IPS-NIHi7 (cell line): ENCODE data around the gene RCC1.
"Not testable (repeated sequence)": the region's sequence is repeated elsewhere in the genome, so short reads cannot be mapped to it uniquely, and the experiment has no call there.

ENCODE experiments used
- DNase-seq: peaks from one replicate; pipeline ENCODE4 v3.0.0; 2012; ENCODE audit warnings: mixed read lengths; ENCODE audit errors: extremely low spot score

Gene RCC1, protein sequence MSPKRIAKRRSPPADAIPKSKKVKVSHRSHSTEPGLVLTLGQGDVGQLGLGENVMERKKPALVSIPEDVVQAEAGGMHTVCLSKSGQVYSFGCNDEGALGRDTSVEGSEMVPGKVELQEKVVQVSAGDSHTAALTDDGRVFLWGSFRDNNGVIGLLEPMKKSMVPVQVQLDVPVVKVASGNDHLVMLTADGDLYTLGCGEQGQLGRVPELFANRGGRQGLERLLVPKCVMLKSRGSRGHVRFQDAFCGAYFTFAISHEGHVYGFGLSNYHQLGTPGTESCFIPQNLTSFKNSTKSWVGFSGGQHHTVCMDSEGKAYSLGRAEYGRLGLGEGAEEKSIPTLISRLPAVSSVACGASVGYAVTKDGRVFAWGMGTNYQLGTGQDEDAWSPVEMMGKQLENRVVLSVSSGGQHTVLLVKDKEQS

DNA sequence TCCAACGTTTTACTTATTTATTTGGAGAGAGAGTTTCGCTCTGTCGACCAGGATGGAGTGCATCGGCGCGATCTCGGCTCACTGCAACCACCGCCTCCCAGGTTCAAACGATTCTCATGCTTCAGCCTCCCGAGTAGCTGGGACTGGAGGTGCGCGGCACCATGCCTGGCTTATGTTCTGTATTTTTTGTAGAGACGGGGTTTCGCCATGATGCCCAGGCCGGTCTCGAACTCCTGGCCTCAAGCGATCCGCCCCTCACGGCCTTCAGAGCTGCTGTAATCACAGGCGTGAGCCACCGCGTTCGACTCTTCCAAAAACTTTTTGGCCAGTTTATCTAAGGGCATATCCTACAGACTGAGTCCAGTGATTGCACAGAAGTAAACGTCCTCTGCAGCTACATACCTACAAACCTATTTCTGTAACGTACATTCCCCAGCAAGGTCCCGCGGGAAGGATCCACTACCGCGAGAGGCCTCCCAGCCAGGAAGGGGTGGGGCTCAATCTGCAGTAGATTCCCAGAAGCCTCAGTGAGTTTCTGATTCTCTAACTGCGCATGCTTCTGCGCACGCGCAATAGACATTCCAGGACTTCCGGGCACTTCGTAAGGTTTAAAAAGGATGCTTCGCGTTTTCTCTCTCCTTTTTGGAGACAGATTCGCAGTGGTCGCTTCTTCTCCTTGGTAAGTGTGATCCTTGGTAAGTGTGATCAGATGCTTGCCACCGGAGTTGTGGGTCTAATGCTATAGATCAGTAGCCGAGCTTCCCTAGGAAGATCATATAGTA is at the start of gene RCC1:
Gene RCC1 (plus strand): TSS at position 638 of the 782 bp plus-strand sequence. CDS start 23,824 bp downstream, outside the sequence.
- peak; percentile 98 for DNase-seq

DNA sequence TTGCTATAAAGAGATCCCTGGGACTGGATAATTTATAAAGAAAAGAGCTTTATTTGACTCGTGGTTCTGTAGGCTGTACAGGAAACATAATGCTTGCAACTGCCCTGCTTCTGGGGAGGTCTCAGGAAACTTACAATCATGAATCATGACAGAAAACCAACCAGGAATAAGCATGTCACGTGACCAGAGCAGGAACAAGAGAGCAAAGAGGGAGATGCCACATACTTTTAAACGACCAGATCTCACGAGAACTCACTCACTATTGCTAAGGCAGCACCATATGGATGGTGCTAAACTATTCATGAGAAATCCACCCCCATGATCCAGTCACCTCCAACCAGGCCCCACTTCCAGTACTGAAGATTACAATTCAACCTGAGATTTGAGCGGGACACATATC is 49.8 kb upstream of the RCC1 start:
- DNase-seq, result no peak

DNA sequence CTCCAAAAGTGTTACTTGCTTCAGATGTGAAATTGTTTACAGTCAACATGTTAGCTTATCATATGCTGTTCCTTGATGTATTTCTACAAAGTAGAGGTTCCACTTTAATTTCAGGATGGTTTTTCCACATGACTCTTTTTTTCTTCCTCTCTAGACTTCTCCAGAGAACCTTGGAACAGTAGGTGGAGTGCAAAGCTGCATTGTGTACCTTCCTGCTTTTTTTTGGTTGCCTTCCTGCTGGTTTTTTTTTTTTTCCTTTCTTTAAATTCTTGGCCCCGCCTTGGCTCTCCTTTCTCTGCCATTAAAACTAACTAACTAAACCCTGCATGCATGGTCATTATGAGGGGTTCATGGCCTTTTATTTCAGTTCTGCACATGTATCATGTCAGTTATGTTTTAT is 48.2 kb upstream of the RCC1 start:
- DNase-seq, result no peak

DNA sequence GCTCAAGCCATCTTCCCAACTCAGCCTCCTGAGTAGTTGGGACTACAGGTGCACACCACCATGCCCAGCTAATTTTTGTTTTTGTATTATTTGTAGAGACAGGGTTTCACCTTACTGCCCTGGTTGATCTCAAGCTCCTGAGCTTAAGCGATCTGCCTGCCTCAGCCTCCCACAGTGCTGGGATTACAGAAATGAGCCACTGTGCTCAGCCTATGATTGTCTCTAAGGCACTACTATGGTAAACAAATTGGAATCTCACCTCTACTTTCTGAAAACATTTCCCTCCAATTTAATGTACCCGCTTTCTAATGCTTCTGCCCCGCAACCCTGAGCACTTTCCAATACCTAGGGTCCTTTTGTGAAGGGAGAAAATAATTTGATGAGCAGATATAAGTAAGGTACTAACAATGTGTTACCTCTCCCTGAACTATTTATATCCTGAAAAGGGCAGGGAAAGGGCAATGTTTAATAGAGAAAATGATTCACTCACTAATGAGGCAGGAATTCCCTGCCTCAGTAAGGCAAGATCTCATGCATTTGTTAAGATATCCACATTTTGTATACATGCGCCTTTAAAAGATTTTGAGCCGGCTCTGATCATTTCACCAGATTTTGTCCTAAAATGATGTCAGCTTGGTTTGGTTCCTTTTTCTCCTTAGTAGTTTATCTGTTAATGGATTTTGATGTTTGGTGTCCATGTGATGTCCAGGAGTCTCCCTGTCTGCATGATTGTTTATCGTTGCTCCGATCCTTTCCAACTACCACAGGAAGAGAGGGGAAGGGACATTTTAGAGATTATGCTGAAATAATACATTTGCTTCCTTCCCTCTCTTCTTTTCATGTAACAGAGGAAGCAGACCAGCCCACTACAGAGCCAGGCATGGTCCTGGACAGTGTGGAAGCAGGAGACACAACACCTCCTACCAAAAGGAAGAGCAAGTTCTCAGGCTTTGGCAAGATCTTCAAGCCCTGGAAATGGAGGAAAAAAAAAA is 47.3 kb upstream of the RCC1 start:
- no peak for DNase-seq

DNA sequence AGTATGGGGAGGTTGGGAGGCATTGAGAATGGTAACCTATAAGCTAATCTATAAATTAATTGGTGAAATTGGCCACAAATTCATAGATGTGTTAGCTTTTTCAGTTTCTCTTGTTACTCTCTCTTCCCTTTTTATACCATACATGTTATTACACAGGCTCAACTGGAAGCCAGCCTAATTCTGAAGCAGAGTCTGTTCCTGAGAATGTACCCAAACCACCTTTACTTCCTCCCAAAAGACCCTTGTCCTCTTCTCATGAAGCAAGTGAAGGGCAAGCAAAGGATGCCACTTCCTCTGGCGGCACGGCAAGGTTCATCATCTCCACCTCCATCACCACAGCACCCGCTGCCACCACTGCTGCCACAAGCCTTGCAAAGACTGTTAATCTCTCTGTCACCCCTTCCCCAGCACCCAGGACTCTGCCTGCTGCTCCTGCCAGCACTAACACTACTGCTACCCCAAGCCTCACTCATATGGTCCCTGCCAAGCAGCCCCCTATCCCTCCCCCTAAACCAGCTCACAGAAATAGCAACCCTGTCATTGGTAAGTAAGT is 39.5 kb upstream of the RCC1 start:
- DNase-seq, result no peak

DNA sequence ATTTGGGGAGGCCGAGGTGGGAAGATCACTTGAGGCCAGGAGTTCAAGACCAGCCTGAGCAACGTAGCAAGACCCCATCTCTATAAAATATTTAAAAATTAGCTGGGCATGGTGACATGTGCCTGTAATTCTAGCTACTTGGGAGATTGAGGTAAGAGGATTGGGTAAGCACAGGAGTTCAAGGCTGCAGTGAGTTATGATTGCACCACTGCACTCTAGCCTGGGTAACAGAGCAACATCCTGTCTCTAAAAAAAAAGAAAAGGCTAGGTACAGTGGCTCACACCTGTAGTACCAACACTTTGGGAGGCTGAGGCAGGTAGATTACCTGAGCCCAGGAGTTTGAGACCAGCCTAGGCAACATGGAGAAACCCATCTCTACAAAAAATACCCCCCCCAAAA is 35.7 kb upstream of the RCC1 start:
- no peak for DNase-seq

DNA sequence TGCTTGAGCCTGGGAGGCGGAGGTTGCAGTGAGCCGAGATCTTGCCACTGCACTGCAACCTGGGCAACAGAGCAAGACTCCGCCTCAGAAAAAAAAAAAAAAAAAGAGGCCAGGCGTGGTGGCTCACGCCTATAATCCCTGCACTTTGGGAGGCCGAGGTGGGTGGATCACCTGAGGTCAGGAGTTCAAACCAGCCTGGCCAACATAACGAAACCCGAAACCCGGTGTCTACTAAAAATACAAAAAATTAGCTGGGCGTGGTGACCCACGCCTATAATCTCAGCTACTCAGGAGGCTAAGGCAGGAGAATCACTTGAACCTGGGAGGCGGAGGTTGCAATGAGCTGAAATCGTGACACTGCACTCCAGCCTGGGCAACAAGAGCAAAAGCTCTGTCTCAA is 26.3 kb upstream of the RCC1 start:
- DNase-seq, result not testable (repeated sequence)

DNA sequence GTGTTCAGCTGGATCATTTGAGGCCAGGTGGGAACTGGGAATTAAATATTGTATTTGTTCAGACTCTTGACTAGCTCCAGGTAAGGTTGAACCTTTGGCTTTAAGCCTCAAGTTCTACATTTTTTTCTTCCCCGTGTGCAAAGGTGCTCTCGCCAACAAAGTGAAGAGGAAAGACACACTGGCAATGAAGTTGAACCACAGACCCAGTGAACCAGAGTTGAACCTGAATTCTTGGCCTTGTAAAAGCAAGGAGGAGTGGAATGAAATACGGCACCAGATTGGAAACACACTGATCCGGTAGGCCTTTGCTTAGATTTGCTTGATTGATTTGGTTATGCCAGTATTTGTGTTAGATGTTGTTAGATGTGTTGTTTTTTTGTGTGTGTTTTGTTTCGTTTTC is 25.5 kb upstream of the RCC1 start:
- no peak for DNase-seq

DNA sequence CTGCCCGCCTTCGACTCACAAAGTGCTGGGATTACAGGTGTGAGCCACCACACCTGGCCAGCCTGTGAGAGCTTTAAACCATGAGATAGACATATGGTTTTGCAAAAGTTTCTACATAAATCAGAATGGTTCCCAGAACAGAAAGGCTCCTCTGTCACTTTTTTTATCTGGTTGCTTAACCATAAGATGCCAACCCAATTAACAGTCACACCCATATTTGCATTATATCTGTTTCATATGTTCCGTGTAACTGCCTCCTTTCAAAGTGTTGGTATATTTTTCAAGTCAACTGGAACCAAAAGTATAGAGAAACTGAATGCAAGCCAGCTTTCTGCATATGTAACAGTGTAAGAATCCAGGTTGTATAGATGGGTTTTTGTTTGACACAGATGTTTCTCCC is 23.7 kb upstream of the RCC1 start:
- DNase-seq, result no peak

DNA sequence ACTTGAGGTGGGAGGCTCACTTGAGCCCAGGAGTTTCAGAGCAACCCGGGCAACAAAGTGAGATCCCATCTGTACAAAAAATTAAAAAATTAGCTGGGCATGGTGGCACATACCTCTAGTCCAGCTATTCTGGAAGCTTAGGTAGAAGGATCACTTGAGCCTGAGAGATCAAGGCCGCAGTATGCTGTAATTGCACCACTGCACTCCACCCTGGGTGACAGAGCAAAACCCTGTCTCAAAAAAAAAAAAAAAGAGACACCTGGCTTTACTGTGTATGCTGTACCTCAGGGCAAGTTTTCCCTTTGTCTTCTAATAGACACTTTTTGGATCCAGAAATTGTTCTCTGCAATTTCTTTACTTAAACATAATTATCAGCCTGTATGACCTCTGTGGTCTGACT is 23.1 kb upstream of the RCC1 start:
- DNase-seq, result no peak

DNA sequence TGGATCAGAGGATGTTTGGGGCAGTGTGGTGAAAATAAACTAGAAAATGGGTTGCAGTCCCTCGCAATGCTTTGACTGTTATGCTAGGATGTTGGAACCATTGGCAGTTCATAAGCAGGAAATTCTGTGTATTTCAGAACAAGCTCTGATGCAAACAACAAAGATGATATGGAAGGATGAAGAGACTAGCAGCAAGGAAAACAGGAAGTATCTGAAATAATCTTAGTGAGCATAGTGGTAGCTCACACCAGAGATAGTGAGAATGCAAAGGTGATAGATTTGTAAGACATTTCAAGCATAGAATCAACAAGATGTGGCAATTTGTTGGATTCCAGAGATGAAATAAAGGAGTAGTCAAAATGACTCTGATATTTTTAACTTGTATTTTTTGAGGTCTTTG is 11.1 kb upstream of the RCC1 start:
- no peak for DNase-seq

DNA sequence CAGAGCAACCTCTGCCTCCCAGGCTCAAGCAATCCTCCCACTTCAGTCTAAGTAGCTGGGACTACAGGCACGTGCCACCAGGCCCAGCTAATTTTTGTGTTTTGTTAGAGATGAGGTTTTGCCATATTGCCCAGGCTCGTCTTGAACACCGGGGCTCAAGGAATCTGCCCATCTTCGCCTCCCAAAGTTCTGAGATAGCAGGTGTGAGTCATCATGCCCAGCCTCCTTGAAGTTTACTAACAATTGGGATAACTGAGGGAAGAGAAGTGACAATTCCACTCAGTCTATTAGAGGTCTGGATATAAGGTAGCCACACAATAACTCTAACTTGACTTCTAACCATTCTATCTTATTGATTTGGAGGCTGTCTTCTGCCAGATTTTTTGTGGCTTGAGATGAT is 6.3 kb upstream of the RCC1 start:
- DNase-seq, result no peak

DNA sequence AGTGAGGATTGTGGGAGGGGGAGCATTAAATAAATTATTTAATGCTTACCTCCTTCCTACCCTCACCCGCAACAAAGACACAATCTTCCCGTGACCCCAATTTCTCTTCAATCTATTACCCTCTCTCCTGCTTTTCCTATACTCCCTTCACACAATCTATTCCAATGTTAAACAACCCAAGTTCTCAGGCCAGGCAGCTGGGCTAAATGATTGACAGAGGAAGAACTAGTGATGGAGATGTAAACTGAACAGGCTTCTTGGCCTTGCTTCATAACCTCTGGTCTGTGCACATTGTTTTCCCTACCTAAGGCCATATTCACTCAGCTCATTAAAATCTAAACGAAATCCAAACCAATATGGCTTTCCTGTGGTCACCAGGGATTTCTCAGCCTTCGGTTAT is 3.9 kb upstream of the RCC1 start:
- DNase-seq, result no peak

DNA sequence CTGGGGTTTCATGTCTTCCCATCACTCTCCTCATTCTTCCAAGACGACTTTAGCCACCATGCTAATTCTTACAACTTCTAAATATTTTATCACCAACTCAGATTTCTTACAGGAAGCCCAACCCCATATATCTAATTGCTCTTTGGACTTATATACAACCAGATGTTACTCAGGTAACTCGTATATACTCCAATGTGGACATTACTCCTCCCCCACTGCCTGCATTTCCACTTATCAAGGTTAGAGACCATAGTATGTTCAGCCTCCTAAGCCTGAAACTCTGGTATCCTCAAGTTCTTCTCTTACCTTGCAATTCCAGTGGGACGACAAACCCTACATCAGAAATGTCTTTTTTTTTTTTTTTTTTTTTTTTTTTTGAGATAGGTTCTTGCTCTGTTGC is 2.7 kb upstream of the RCC1 start:
- DNase-seq, result no peak

DNA sequence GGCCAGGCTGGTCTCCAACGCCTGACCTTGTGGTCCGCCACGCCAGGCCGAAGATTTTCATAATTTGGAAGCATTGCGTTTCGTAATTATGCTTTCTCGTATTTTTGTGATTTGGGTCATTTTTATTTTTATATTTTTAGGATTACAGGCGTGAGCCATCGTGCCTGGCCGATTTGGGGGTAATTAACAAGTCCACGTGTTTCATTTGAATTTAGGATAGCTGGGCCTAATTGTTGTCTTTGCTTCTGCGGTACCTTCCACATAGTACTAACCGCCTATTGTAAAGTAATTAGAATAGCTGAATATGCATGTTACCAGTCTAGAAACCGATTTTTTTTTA is 1.0 kb downstream of the RCC1 start:
- no peak for DNase-seq

DNA sequence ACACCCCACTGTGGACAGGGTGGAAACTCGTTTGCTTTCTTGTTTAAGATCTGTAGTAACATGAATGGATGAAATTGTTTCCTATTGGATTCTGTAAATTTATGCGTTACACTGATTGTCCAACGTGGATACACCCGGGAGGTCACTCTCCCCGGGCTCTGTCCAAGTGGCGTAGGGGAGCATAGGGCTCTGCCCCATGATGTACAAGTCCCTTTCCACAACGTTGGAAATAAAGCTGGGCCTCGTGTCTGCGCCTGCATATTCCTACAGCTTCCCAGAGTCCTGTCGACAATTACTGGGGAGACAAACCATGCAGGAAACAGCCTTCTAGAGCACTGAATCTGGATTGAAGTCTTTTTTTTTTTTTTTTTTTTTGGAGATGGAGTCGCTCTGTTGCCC is 1.4 kb downstream of the RCC1 start:
- DNase-seq, result no peak

DNA sequence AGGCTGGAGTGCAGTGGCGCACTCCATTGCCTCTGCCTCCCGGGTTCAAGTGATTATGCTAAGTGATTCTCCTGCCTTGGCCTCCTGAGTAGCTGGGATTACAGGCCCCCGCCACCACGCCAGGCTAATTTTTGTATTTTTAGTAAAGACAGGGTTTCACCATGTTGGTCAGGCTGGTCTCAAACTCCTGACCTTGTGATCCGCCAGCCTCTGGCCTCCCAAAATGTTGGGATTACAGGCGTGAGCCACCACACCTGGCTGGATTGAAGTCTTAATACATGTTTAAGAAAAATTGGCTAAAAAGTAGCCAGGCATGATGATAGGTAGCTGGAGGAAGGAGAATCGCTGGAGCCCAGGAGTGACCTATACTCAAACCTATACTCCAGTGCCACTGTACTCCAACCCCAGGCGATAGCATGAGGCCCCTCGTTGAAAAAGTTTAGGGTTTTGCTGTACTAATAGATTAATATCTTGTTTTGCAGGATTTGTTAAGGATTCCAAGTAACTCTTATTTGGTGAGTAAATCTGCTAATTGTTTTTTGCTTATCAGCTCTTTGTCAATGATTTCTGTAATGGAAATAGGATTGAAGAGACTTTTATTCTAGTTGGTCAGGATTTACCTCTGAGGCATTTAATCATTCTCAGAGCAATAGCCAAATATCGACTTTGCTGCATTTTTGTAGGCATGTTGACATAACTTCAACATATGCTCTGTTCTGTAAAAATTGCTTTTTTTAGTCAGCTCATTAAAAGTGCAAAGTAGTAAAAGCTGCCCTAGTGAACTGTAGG is 2.0 kb downstream of the RCC1 start:
- DNase-seq, result no peak

DNA sequence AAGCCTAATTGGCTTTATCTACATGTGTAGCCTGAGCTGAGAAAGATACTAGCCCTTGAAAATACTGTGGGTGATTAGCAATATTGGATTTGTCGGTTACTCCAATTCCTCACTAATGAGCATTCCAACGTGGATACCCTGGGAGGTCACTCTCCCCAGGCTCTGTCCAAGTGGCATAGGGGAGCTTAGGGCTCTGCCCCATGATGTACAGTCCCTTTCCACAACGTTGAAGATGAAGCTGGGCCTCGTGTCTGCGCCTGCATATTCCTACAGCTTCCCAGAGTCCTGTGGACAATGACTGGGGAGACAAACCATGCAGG is 2.6 kb downstream of the RCC1 start:
- no peak for DNase-seq

DNA sequence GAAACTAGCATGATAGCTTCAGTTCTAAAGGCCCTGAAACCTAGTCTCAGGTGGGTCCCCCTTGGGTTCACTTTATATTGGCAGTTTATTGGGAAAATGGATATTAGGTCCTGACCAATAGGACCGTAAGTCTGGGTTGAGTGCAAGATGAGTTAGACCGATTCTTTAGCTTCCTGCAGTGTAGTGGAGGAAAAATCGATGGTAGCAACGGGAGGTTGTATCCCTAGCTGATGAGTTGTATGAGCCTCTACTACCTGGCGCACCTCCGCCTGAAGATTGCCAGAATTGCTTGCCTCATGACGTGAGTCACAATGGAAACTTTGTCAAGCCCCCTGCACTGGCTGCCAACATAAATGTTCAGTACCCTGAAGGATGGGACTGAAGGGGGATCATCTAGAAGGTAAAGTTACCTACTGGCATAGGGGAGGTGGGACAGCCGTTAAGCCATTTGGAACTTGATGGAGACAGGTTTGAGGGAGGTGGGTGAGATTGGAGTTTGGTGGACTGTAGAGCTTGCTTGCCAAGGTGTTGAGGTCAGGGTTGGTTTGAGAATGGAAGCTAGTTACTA is 3.9 kb downstream of the RCC1 start:
- DNase-seq, result no peak

DNA sequence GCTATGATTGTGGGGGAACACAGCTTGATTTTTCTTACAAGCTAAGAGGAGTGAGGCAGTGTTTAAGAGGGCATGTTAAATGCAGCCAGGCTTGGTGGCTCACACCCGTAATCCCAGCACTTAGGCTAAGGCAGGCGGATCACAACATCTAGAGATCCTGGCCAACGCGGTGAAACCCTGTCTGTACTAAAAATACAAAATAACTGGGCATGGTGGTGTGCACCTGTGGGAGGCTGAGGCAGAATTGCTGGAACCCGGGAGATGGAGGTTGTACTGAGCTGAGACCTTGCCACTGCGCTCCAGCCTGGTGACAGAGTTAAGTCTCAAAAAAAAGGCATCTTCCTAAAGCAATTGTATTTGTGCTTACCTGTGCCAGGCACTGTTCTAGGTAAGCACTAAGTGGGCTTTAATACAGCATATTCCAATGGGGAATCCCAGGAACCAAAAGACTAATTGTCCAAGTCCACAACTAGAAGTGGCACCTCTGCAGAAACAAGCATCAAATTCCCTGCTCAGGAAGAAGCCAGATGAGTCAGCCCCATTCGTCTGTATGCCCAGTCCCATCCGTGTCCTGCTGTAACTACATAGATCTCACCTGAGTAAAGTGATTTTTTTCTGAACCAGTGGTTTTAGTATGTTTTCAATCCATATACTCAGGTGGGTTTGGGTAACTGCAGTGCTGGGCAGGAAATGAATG is 4.6 kb downstream of the RCC1 start:
- no peak for DNase-seq
